ELF-1 (cell line): Measurements from ENCODE around the gene ASB2.

Experiments used
- DNase-seq: peaks from one replicate; pipeline ENCODE4 v3.0.0-alpha.2; 2016; ENCODE audit warnings: low read depth, low spot score

The ASB2 gene

GRCh38 chr14:93963692-93964091 lies 12.7 kb downstream of the ASB2 start:
- no peak for DNase-seq

GRCh38 chr14:93962701-93963601 lies 13.4 kb downstream of the ASB2 start:
- DNase-seq, result peak; percentile 57

GRCh38 chr14:93961620-93962019 lies 14.8 kb downstream of the ASB2 start:
- no peak for DNase-seq

GRCh38 chr14:93960774-93961438 lies 15.5 kb downstream of the ASB2 start:
- DNase-seq, result no peak

- no peak for DNase-seq
Measured at GRCh38 chr14:93960108-93960475, 16.3 kb downstream of the ASB2 start.

GRCh38 chr14:93959239-93960107 lies 16.9 kb downstream of the ASB2 start:
- peak; percentile 92 for DNase-seq

GRCh38 chr14:93958567-93959238 lies 17.7 kb downstream of the ASB2 start:
- DNase-seq, result no peak

- no peak for DNase-seq
Measured at GRCh38 chr14:93957751-93958566, 18.4 kb downstream of the ASB2 start.

GRCh38 chr14:93957333-93957710 lies 19.0 kb downstream of the ASB2 start:
- no peak for DNase-seq

- DNase-seq, result no peak
Measured at GRCh38 chr14:93956514-93957332, 19.6 kb downstream of the ASB2 start.

GRCh38 chr14:93955850-93956481 lies 20.4 kb downstream of the ASB2 start:
- DNase-seq, result no peak

GRCh38 chr14:93954900-93955849 lies 21.2 kb downstream of the ASB2 start:
- DNase-seq, result peak; percentile 32

- no peak for DNase-seq
Measured at GRCh38 chr14:93954516-93954830, 21.9 kb downstream of the ASB2 start.

- no peak for DNase-seq
Measured at GRCh38 chr14:93953739-93954515, 22.4 kb downstream of the ASB2 start.

- DNase-seq, result peak; percentile 36
Measured at GRCh38 chr14:93953263-93953662, 23.1 kb downstream of the ASB2 start.

- DNase-seq, result no peak
Measured at GRCh38 chr14:93952829-93953228, 23.5 kb downstream of the ASB2 start.
